ENCODE measurements around the gene PPP2R1B.
"Not testable (repeated sequence)": the region's sequence is repeated elsewhere in the genome, so short reads cannot be mapped to it uniquely, and the experiment has no call there.

The PPP2R1B gene

GRCh38 chr11:111774955-111775710 lies 8.9 kb upstream of the PPP2R1B start:
- no peaks in the 10 kb centered on the region for H3K27me3 ChIP-seq
- TF ChIP-seq, protein P1, sequence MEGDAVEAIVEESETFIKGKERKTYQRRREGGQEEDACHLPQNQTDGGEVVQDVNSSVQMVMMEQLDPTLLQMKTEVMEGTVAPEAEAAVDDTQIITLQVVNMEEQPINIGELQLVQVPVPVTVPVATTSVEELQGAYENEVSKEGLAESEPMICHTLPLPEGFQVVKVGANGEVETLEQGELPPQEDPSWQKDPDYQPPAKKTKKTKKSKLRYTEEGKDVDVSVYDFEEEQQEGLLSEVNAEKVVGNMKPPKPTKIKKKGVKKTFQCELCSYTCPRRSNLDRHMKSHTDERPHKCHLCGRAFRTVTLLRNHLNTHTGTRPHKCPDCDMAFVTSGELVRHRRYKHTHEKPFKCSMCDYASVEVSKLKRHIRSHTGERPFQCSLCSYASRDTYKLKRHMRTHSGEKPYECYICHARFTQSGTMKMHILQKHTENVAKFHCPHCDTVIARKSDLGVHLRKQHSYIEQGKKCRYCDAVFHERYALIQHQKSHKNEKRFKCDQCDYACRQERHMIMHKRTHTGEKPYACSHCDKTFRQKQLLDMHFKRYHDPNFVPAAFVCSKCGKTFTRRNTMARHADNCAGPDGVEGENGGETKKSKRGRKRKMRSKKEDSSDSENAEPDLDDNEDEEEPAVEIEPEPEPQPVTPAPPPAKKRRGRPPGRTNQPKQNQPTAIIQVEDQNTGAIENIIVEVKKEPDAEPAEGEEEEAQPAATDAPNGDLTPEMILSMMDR (IDR thresholded peaks at IDR 0.05) = no peak
- no peak overlapping the region for H3K4me3 ChIP-seq (ENCODE audit: low read depth in 1 of 2, low read length in 1 of 2)
- no peaks in the 10 kb centered on the region for H3K36me3 ChIP-seq
- no peaks in the 10 kb centered on the region for H3K9me3 ChIP-seq
- H3K27ac ChIP-seq = no peak overlapping the region
- no peaks in the 10 kb centered on the region for H3K4me1 ChIP-seq (ENCODE audit: control insufficient read depth in 1 of 2, insufficient read depth in 1 of 2, low read depth in 1 of 2, low read length in 1 of 2)

GRCh38 chr11:111772535-111772934 lies 6.3 kb upstream of the PPP2R1B start:
- TF ChIP-seq, protein P1 (IDR thresholded peaks at IDR 0.05) = no peak
- Histone ChIP-seq H3K9me3 (no peaks in the 10 kb centered on the region), H3K4me1 (ENCODE audit: control insufficient read depth in 1 of 2, insufficient read depth in 1 of 2, low read depth in 1 of 2, low read length in 1 of 2) (no peaks in the 10 kb centered on the region)

DNA sequence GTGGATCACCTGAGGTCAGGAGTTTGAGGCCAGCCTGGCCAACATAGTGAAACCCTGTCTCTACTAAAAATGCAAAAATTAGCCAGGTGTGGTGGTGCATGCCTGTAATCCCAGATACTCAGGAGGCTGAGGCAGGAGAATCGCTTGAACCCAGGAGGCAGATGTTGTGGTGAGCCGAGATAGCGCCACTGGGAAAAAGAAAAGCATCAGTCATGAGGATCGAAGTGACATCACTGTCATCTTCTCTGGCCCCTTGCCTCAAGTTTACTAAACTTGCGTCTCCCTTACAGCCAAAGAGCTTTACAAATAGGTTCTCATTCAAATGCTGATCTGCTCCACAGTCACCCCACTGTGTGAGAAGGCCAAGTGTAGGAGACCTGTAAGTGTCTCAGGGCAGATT lies 5.0 kb upstream of the PPP2R1B start:
- H3K9me3 ChIP-seq; H3K27ac ChIP-seq; H3K4me3 ChIP-seq (ENCODE audit: low read depth in 1 of 2, low read length in 1 of 2); H3K27me3 ChIP-seq; H3K36me3 ChIP-seq: not testable (repeated sequence)
- H3K4me1 ChIP-seq (ENCODE audit: control insufficient read depth in 1 of 2, insufficient read depth in 1 of 2, low read depth in 1 of 2, low read length in 1 of 2) = peaks cover 9 to 10% of the 10 kb centered on the region in 2 experiments

More at GRCh38 chr11:111772535-111772934, 6.3 kb upstream of the PPP2R1B start:
- no peak overlapping the region for H3K27ac ChIP-seq
- no peaks in the 10 kb centered on the region for H3K27me3 ChIP-seq
- H3K4me3 ChIP-seq (ENCODE audit: low read depth in 1 of 2, low read length in 1 of 2) = no peak overlapping the region
- H3K36me3 ChIP-seq = no peaks in the 10 kb centered on the region

DNA sequence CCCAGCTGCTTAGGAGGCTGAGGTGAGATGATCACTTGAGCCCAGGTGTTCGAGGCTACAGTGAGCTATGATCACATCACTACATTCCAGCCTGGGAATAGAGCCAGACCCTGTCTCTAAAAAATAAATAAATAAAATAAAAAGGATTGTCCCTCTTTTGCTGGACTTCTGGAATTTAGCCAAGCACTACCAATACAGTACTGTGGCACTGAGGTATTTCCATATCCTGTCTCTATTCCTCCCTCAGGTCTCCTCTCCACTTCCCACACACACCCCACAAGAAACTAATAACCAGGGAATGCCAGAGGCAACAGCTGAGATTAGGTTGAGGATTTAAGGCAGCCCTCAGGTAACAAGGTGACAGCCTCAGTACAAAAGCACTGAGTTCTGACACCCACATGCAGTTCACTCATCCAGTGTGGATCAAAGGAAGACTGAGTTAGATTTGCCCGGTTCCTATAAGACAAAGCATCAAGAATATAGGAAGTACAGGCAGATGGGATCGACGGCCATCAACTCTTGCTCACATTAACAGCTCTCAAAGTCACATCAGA lies 4.5 kb upstream of the PPP2R1B start:
- TF ChIP-seq, protein P1 (IDR thresholded peaks at IDR 0.05) = no peak
- Histone ChIP-seq H3K27me3 (no peaks in the 10 kb centered on the region), H3K27ac (no peak overlapping the region), H3K4me3 (ENCODE audit: low read depth in 1 of 2, low read length in 1 of 2) (no peak overlapping the region), H3K36me3 (no peaks in the 10 kb centered on the region), H3K9me3 (no peaks in the 10 kb centered on the region), H3K4me1 (ENCODE audit: control insufficient read depth in 1 of 2, insufficient read depth in 1 of 2, low read depth in 1 of 2, low read length in 1 of 2) (peaks cover 10 to 13% of the 10 kb centered on the region in 2 experiments)

- Histone ChIP-seq H3K36me3 (peaks cover 3% of the 10 kb centered on the region), H3K4me1 (ENCODE audit: control insufficient read depth in 1 of 2, insufficient read depth in 1 of 2, low read depth in 1 of 2, low read length in 1 of 2) (peaks cover 18 to 24% of the 10 kb centered on the region in 2 experiments), H3K27me3 (no peaks in the 10 kb centered on the region), H3K27ac (peak overlapping the region; percentile 27), H3K9me3 (no peaks in the 10 kb centered on the region), H3K4me3 (ENCODE audit: low read depth in 1 of 2, low read length in 1 of 2) (peak overlapping the region; percentile 96)
- TF ChIP-seq, protein P1 (IDR thresholded peaks at IDR 0.05) = no peak
Observed at GRCh38 chr11:111766834-111767142, 599 bp upstream of the PPP2R1B start.

DNA sequence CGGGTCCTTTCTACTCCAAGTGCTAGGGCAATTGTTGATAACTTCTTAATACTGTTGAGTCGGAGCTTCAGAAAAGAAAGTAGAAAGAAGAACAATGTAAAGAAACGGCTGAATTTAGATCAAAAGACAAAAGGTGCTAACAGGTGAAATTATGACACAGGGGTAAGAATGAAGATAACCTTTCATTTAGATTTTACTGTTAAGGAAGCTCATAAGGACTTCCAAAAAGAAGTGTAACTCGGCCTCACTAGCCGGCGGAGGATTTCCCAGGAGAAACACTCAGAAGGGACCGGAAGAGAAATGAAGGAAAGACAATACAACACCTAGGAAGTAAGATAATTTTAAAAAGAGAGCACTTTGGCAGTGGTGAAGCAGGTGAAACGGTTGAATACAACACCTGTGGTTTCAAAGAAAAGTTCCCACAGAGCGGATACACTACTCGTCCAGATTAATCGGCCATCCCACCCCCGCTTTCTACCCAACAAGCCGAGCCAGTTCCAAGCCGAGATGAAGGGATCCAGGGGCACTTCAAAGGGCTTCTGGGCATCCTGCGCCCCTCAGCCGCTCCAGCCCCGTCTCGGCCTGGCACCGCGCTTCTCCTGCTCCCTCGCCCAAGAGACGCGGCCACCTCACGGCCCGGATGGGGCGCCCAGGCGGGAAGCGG lies 737 bp downstream of the PPP2R1B start:
- H3K27me3 ChIP-seq = no peaks in the 10 kb centered on the region
- H3K4me1 ChIP-seq (ENCODE audit: control insufficient read depth in 1 of 2, insufficient read depth in 1 of 2, low read depth in 1 of 2, low read length in 1 of 2) = peaks cover 18 to 24% of the 10 kb centered on the region in 2 experiments
- no peaks in the 10 kb centered on the region for H3K9me3 ChIP-seq
- peak overlapping the region; percentile 96 for H3K4me3 ChIP-seq (ENCODE audit: low read depth in 1 of 2, low read length in 1 of 2)
- peak overlapping the region; percentile 27 for H3K27ac ChIP-seq
- TF ChIP-seq, protein P1 (IDR thresholded peaks at IDR 0.05) = no peak
- peaks cover 11% of the 10 kb centered on the region for H3K36me3 ChIP-seq

Measured in neutrophil (primary cell).